Astrocyte of the spinal cord (primary cell): ENCODE measurements around the gene FAM222B.

Experiments used
- DNase-seq: peaks from one replicate; pipeline ENCODE4 v3.0.0; 2011; ENCODE audit warnings: low read depth, low spot score
- H3K4me3 ChIP-seq: 2 replicates; pipeline ENCODE4 v1.5.1; 2011; ENCODE audit warnings: low read depth, mild to moderate bottlenecking, low read length, moderate library complexity
- CTCF ChIP-seq: IDR thresholded peaks from 2 replicates; pipeline ENCODE4 v1.5.1; 2012; ENCODE audit warnings: low read depth, mild to moderate bottlenecking, low read length, inconsistent platforms
- in situ Hi-C: cut with HindIII; loops from 2 replicates; pipeline ENCODE4 v1.10.0; 2017; ENCODE audit warnings: low sequenced_read_pairs

FAM222B gene

GRCh38 chr17:28777178-28777577 lies 65.4 kb downstream of the FAM222B start:
- DNase-seq: no peak
- in situ Hi-C loops: no loop called here
- no peak for TF ChIP-seq CTCF
- H3K4me3 ChIP-seq: no peak overlapping the region

- in situ Hi-C loops: no loop called here
Observed at GRCh38 chr17:28774206-28774605, 68.4 kb downstream of the FAM222B start.

GRCh38 chr17:28773736-28774135 lies 68.9 kb downstream of the FAM222B start:
- no peak for TF ChIP-seq CTCF
- no peak overlapping the region for H3K4me3 ChIP-seq
- DNase-seq: no peak
- in situ Hi-C loops: no loop called here

More at GRCh38 chr17:28774206-28774605, 68.4 kb downstream of the FAM222B start:
- no peak for TF ChIP-seq CTCF
- no peak for DNase-seq
- H3K4me3 ChIP-seq: no peak overlapping the region

- no peak for TF ChIP-seq CTCF
- H3K4me3 ChIP-seq: no peak overlapping the region
- DNase-seq: no peak
- in situ Hi-C loops: no loop called here
Observed at GRCh38 chr17:28765038-28765437, 77.6 kb downstream of the FAM222B start.

- TF ChIP-seq CTCF: peak; percentile 83
- in situ Hi-C loops: no loop called here
- peak; percentile 82 for DNase-seq
- H3K4me3 ChIP-seq: no peak overlapping the region
Observed at GRCh38 chr17:28763804-28764266, 78.8 kb downstream of the FAM222B start.

- no peak for TF ChIP-seq CTCF
- DNase-seq: no peak
- no peak overlapping the region for H3K4me3 ChIP-seq
- in situ Hi-C loops: no loop called here
Observed at GRCh38 chr17:28763137-28763799, 79.3 kb downstream of the FAM222B start.
